COLO668 (cell line): ENCODE results near the gene TPD52L2.

ENCODE experiments used
- DNase-seq: peaks from one replicate; lab custom pipeline; 2025; ENCODE audit not compliant: unreplicated experiment; lab: John Stamatoyannopoulos, UW

TPD52L2 gene

DNA sequence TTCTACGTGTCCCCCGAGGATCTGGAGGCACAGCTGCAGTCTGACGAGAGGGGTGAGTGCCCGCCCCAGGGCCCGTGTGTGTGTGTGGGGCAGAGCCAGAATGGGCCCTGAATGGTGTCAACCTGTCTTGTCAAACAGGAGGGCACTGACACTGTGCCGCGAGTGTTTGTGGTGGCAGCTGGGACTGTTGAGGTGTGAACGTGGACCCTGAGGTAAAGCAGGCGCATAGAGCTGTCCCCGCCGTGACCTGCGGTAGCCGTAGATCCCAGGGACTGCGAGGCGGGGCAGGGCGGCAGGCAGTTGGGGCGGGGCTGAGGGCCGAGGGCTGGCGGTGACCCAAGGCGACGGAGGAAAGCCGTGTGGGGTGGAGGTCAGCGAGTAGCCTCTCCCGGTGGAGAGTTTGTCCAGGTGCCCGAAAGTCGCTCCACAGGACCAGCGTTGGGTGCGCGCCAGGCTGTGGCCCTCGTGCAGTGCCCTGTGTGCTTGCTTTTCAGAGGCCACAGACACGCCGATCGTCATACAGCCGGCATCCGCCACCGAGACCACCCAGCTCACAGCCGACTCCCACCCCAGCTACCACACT, 66.0 kb downstream of the TPD52L2 start:
- DNase-seq: no peak

DNA sequence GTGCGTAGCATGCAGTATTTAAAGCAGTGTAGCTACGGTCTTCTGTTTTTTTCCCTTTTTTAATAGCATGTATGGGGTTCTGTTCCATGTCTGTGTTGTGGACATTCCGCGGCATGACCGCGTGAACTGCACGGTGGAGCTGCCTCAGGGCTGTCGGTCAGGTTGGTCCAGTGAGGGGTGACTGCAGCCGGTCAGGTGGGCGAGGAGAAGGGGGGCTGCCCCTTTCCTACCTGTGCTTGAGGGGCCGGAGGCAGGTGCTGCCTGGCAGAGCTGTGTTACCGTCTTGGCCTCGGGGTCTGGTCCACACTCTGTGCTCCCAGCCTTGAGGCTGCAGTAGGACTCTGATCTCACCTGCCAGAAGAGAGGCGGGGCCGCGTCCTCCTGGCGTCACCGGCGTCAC, 66.7 kb downstream of the TPD52L2 start:
- DNase-seq: no peak

DNA sequence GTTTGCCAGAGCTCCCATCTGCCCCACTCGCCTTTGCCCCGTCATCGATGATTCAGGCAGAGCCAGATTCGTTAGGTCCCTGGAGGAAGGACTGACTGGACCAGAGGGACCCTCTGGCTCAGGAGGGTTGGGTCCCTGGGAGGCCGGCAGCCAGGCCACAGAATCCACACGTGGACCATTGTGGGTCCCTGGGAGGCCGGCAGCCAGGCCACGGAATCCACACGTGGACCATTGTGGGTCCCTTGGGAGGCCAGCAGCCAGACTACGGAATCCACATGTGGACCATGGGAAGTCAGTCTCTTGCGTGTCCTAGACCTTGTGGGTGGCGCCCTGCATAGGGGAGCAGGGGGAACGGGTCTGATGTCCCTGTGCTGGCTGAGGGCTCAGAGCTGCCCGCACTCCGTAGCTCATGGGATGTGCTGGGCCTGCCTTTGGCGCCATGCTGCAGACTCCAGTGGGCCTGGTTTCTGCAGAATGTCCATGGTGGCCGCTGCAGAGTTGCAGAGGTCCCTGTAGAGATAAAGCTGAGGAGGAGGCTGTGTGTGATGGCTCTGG, 67.6 kb downstream of the TPD52L2 start:
- no peak for DNase-seq

DNA sequence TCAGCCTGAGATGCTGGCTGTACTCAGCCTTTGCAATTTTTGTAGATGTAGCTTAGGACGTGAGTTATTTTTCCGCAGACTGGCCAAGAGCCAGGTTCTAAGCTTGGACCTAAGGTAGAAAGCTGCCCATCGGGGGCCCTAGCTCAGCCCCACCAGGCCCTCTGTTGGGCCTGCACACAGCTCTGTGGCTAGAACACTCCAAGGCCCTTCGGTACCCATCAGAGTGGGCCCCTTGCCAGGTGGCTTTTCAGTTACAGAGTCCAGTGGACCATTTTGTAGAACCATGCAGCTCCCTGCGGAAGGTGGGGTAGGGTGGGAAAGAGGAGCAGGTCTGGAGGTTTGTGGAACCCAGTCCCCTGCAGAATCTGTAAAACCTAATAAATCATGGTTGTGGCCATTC, 68.6 kb downstream of the TPD52L2 start:
- DNase-seq: no peak

DNA sequence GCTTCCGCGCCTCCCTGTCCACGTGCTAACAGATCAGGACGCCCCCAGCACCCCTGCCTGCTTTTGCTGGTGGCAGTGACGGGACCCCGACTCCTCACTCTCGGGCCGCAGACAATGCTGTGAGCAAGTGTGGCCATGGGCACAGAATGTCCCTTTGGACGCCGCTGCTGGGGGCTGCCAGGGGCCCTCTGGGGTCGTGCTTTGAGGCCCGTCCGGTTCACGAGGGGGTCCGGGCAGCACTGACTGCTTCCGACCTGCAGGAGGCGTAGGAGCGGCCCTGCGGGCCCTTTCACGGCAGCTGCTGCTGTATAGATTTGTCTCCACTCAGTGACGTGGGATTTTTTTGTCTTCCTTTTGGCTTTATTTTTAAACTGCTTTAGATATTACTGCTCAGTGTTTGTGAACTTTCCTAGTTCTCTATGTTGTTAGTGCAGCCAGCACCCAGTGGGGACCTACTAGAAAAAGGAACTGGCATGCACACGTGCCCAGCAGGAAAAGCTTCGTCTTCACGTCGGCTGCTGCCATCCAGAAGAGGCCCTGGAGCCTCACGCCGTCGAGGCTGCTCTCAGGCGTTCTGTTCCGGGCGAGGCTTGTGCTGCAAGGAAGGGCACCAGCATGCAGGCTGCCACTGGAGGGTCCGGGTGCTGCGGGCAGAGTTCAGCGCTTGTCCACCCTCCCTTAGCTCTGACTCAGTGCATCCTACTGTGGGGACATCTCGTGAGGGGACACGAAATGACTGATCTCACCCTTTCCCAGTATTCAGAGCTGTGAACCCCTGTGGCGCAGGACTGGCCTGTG, 69.4 kb downstream of the TPD52L2 start:
- no peak for DNase-seq

DNA sequence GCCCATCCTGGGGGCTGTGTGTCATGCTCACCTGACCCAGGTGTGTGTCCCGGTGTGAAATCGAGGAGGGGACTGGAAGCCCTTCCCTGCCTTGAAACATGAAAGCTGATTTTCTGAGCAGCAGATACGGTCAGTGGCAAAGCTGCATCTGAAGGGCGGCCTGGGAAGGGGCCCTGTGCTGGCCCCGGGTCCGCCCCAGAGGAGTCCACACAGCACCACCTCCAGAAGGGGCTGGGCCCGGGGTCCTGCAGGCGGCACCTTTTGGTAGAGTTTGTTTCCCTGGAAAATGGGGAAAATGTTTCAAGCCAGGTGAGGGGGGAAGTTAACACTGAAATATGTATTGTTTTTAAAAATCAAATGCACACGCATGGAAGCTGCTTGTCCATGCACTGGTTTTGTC, 70.4 kb downstream of the TPD52L2 start:
- DNase-seq: no peak

DNA sequence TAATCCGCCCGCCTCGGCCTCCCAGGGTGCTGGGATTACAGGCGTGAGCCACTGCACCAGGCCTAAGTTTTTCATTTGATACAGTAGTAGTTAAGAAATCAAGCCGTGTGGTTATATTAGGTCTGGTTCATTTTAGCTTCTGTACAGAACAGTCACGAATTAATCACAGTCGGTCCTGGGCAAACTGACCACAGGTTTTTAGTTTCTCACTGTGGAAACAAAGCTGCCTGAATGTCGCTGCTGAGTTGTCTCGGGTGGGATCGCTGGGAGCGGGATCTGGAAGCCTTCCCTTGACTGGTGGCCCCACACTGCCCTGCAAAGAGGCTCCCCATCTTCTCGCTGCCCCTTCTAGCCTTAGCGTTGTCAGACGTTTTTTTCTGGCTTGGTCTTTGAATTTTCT, 72.5 kb downstream of the TPD52L2 start:
- DNase-seq: no peak

DNA sequence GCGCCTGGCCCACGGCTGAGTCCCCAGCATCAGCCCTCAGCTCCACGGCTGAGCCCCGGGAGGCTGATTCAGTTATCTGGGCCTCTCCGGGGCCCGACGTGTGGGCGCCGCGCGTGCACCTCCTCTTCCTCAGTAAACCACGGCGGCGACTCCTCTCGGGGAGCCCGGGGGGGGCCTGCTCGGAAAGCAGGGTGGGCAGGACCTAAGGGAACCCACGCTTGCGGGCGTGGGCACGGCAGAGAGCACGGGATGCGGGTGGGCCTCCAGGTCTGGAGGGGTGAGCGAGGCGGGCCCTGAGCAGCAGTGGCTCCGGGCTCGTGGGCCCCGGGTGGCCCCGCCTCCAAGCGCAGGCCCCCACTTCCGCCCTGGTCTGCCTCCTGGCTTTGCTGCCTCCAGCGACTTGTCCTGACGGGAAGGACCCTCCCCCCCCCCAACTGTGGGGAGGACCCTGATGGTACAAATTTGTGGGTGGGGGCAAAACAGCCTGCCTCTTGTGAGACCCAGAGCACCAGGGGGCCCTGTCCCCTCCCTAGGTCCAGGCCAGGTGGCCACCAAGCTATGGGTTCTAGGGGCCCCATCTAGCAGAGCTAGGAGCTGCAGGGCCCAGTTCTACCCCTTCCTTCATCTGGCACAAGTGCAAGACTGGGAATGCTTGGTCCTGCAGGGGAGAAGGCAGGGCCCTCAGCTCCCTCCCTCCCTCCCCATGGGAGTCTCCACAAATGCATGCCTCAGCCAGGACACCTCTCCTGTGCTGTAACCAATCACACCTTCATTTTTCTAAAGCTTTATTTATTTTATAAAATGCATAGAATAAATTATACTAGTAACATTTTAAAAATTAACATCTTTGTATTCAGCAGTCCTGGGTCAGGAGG, 74.2 kb downstream of the TPD52L2 start:
- DNase-seq: no peak

DNA sequence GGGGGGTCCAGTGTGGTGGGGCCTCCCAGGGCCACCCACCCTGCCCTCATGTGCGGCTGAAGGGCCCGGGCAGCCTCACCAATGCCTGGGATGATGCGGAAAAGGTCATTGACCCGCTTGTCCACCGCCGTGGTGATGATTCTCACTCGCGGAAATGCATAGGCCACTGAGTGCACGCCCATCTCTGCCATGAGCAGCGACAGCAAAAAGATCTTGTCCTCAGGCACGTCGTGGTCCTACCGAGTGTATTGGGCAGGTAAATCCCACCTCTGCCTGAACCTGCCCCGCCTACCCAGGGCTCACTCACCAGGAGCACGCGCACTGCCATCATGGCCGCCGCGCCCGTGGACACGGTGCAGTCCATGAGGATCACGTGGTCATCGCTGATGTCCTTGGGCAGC, 75.0 kb downstream of the TPD52L2 start:
- no peak for DNase-seq

DNA sequence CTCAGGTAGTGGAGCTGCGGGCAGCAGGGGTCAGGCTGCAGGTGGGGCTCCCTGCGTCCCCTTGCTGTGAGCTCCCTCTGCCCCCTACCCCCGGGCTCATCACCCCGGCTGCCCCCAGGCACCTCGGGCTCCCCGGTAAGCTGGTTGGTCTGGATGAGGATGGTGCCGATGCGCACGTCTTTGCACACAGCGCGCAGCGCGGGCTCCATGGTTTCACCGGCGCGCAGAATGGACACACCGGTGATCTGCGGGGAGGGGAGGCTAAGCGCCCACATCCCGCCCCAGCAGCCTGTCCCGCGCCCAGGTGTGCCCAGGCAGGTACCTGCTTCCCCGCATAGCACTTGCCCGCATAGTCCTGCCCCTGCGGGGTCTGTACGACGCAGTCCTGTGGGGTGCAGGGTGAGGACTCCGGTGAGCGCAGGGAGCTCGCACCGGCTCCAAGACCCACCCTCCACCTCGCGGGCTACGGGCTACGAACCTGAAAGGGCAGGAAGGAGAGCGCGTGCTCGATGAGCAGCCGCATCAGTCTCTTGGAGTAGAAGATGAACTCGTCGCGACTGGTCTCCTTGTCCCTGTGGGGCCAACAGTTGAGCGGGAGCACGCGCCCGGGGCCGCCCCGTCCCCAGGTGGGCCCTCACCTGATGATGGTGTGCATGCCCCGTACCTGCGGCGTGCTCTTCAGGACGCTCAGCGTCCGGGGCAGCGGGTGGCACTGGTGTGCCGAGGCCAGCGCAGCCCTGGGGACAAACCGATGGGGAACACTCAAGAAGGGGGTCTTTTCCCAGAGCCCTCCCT, 75.6 kb downstream of the TPD52L2 start:
- DNase-seq: no peak
